VCaP (cell line): ENCODE data around the gene KDM8.

ENCODE experiments used
- H3K27ac ChIP-seq: fragments of 450-650 bp; 2 replicates; pipeline ENCODE4 v1.5.1; 2017
- TF ChIP-seq, protein P1 (sequence below): fragments of 450-650 bp; conservative IDR thresholded peaks from 2 replicates; pipeline ENCODE4 v1.5.1; 2017; ENCODE audit warnings: mild to moderate bottlenecking, moderate library complexity

Gene KDM8

DNA sequence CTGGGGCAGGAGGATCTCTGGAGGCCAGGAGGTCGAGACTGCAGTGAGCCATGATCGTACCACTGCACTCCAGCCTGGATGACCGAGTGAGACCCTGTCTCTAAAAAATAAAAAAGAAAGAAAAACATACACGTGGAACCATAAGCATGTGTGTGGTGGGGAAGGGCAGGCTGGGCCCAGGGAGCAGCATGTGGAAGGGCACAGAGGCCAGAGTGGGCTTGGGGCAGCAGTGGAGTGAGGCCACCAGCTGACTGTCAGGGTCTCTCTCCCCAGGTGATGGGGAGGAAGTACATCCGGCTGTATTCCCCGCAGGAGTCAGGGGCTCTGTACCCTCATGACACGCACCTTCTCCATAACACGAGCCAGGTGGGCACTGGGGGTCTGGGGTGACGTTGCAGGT, 16.8 kb downstream of the KDM8 start:
- H3K27ac ChIP-seq: no peak overlapping the region
- TF ChIP-seq, protein P1, sequence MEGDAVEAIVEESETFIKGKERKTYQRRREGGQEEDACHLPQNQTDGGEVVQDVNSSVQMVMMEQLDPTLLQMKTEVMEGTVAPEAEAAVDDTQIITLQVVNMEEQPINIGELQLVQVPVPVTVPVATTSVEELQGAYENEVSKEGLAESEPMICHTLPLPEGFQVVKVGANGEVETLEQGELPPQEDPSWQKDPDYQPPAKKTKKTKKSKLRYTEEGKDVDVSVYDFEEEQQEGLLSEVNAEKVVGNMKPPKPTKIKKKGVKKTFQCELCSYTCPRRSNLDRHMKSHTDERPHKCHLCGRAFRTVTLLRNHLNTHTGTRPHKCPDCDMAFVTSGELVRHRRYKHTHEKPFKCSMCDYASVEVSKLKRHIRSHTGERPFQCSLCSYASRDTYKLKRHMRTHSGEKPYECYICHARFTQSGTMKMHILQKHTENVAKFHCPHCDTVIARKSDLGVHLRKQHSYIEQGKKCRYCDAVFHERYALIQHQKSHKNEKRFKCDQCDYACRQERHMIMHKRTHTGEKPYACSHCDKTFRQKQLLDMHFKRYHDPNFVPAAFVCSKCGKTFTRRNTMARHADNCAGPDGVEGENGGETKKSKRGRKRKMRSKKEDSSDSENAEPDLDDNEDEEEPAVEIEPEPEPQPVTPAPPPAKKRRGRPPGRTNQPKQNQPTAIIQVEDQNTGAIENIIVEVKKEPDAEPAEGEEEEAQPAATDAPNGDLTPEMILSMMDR: no peak

DNA sequence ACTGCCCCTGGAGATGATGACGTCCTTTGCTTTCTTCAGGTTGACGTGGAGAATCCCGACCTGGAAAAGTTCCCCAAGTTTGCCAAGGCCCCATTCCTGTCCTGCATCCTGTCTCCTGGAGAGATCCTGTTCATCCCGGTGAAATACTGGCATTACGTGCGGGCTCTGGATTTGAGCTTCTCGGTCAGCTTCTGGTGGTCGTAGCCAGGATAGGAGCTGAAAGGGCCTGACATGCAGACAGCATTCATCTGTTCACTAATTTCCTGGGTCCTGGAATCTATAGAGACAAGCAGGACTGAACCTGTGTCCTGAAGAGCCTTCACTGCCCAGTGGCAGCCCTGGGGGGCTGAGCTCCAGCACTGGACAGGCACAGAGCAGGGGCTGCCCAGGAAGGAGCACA, 17.2 kb downstream of the KDM8 start:
- TF ChIP-seq, protein P1: no peak
- no peak overlapping the region for H3K27ac ChIP-seq

DNA sequence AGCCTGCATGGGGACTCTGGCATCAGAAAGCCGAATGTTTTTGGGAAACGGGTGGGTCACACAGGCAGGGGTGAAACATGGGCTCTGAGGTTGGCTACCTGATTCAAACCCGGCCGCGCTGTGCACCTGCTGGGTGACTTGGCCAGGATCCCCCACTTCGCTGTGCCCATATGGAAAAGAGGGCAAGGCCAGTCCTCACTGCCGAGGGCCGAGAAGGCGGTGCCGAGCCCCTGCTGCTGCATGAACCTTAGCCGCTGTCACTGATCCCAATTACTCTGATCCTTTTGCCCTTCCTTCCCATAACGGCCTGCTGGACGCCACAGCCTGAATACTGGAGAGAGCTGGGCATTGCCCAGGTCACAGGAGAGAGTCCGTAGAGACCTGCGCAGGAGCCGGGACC, 17.7 kb downstream of the KDM8 start:
- TF ChIP-seq, protein P1: no peak
- H3K27ac ChIP-seq: no peak overlapping the region

DNA sequence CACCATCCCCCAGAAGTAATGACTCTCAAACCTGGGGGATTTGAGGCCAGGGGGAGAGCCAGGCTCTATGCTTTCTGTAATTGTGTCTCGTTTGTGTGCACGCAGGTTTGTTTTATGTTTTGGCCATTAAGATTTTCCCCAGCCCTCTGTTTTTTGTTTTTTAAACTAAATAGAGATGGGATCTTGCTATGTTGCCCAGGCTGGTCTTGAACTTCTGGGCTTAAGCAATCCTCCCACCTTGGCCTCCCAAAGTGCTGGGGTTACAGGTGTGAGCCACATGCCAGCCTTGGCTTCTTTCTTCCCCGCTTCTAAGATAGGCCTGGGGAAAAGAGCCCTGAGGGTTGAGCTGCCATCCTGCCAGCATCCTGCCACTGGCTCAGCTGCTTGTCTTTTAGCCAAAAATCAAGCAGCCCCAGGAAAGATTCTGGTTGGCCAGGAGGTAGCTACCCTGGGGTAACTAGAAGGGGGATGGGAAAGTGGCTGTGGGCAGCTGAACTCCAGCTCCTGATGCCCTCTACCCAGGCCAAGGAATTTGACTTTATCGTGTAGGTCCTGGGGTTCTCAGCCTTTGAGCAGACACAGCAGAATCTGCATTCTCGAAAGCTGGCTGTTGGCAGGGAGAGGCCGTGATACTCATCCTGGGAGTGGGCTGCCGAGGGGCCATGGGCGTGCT, 18.4 kb downstream of the KDM8 start:
- TF ChIP-seq, protein P1: no peak
- no peak overlapping the region for H3K27ac ChIP-seq

DNA sequence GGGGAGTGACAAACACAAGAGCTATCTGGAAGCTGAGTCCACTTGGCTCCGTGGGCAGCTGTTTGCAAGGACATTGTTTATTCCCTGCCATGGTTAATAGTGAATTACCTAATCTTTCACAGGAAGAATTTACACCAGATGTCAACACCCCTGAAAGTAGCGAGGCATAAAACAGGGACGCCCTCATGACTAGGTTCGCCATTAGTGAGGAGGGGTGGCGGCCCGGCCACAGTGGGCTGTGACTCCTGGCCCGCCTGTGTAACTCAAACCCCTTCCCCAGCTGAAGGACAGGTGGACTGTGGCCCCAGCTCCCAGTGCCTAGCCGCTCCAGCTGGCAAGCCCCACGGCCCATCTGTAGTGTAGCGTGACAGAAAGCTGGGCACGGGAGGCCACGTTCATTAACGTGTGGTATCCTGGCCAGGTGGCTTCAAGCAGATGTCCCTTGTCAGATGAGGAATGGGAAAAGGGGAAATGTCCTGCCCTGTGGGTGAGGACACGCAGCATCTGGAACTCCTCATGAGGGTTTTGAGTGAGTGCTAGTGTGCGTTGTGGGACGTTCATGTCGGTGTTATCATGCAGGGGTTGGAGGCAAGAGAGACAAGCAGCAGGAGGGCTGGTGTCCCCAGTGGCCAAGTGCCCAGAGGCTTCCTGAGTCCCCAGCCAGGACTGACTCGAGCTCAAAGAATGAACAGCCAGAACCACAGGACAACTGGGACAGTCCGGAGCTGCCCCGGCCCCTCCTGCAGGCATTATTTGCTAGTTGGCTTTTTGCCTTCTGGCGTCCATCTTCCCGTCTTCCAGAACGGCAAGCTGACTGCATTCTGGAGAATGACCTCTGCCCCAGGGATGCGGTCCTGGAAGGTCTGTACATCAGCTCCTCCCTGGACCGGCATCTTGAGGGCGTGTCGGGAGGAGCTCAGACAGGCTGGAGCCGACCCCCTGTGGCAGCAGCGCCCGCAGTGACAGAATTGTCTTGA, 19.2 kb downstream of the KDM8 start:
- no peak overlapping the region for H3K27ac ChIP-seq
- TF ChIP-seq, protein P1: no peak

DNA sequence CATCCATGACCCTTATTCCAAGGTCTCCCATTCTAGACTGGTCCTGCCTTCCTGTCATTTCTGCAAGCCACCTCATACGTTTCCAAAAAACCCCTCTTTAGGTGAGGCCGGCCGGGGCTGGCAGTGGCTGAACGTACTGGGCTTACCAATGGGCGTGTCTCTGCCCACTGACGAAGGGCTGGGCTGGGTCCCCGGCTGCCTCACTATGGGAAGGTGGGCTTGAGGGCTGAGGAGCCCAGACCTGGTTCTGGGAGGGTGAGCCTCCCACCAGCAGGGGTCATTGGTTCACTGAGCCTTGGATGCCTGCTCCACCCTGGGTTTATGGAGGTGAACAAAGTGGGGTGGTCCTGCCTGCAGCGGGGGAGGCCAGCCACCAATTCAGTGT, 19.9 kb downstream of the KDM8 start:
- TF ChIP-seq, protein P1: no peak
- no peak overlapping the region for H3K27ac ChIP-seq

DNA sequence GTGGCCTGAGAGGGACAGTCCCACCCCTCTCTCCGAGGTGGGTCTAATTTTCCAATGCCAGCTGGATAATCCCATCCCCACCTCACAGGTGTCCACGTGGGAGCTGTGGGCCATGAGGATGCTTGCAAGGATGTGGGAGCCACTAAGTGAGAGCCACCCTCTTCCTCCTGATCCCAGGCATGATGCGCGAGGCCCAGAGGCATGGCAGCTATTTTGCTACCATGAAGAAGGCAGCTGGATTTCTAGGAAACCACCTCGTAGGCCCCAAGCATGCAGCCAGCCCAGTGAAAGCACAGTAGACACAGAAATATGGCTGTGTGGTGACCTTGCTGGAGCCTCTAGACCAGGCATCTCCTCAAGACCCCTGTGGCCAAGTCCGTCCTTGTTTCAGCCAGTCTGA, 20.4 kb downstream of the KDM8 start:
- H3K27ac ChIP-seq: no peak overlapping the region

More for the DNA sequence above, 20.4 kb downstream of the KDM8 start:
- TF ChIP-seq, protein P1: no peak
